Activated CD8-positive, alpha-beta T cell treated with anti-CD3 and anti-CD28 coated beads, Interleukin-2, amount 10 ng/mL, durations not matched to agents 7 days and 5 days (primary cell): ENCODE results near the gene ANKRD9. TPM values are rescaled to one million over a fixed set of nuclear protein-coding genes. Genes with fewer than 3 reads are reported as not detected.
"Not testable (repeated sequence)": the region's sequence is repeated elsewhere in the genome, so short reads cannot be mapped to it uniquely, and the experiment has no call there.

Source experiments
- ATAC-seq: fragments of 150-1000 bp; cut with Tn5 transposase; one replicate; pipeline ENCODE4 v1.10.0; 2021; ENCODE audit warnings: moderate library complexity
- CTCF ChIA-PET: fragments of 350-600 bp; sonication (Branson Sonifier 250); formaldehyde crosslinking; loops from one replicate; lab custom pipeline; 2021; ENCODE audit warnings: antibody characterized with exemption; lab: Charles Lee
- POLR2A ChIA-PET: fragments of 350-600 bp; sonication (Branson Sonifier 250); formaldehyde crosslinking; loops from one replicate; lab custom pipeline; 2021; ENCODE audit warnings: antibody characterized with exemption; lab: Charles Lee
- DNase-seq: peaks from one replicate; pipeline ENCODE4 v3.0.0-alpha.2; 2020
- H3K27ac Mint-ChIP-seq: one replicate; pipeline ENCODE4 v1.8.0; 2021; ENCODE audit warnings: mild to moderate bottlenecking, mixed read lengths
- H3K27me3 Mint-ChIP-seq: one replicate; pipeline ENCODE4 v1.8.0; 2021; ENCODE audit warnings: low read depth, mixed read lengths
- H3K36me3 Mint-ChIP-seq: one replicate; pipeline ENCODE4 v1.8.0; 2021; ENCODE audit warnings: low read depth, mixed read lengths
- H3K4me1 Mint-ChIP-seq: one replicate; pipeline ENCODE4 v1.8.0; 2021; ENCODE audit warnings: low read depth, mixed read lengths
- H3K4me3 Mint-ChIP-seq: one replicate; pipeline ENCODE4 v1.8.0; 2021; ENCODE audit warnings: mild to moderate bottlenecking, mixed read lengths
- H3K9me3 Mint-ChIP-seq: one replicate; pipeline ENCODE4 v1.8.0; 2022; ENCODE audit warnings: mixed read lengths; ENCODE audit not compliant: insufficient read depth
- total RNA-seq, 2 experiments: library from RNA; stranded (reverse); gene quantifications; one replicate each; pipeline ENCODE4 v1.2.3, GENCODE V29; 2021

The ANKRD9 gene
- total RNA-seq, 2 experiments from 2014 or later, result 9.7 to 10.0 TPM

GRCh38 chr14:102544747-102545460, 35.3 kb upstream of the ANKRD9 start:
- DNase-seq (peak; percentile 49), ATAC-seq (peak; percentile 72)
- CTCF ChIA-PET, result no interaction called here
- H3K4me1 Mint-ChIP-seq, result peaks cover 7% of the 10 kb centered on the region
- peaks cover 38% of the 10 kb centered on the region for H3K27me3 Mint-ChIP-seq
- peak overlapping the region; percentile 49 for H3K27ac Mint-ChIP-seq
- no peaks in the 10 kb centered on the region for H3K36me3 Mint-ChIP-seq
- peak overlapping the region; percentile 41 for H3K4me3 Mint-ChIP-seq
- POLR2A ChIA-PET, result no interaction called here
- H3K9me3 Mint-ChIP-seq, result no peaks in the 10 kb centered on the region

DNA sequence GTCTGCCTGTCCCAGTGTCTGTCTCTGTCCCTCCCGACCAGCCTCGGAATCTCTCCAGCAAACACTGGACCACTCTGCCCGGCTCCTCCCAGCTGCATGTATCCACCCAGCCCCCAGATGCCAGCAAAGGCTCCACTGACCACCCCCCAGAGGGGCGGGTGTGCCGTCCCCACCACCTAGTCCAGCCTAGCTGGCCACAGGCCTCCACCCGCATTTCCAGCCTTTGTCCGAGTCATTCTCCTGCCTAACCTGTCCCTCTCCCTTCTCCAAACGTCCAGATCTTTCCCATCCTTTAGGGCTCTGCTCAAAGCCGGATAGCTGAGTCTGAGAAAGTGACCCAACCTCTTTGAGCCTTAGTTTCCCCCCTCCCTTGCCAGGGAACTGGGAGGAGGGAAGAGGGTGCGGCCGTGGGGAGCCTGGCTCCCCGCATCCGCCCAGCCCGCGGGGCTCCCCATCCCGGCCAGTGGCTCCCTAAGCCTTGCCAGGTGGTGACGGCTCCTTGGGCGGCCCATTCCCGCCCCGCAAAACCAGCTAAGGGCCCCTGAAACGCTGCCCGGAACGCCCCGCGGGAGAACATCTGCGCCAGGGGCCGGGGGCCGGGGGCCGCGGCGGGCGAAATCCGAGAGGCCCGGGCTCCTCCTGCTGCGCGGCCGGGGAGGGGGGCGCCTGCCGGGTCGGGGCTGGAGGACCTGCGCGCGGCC, 34.6 kb upstream of the ANKRD9 start:
- H3K27ac Mint-ChIP-seq, result no peak overlapping the region
- no peaks in the 10 kb centered on the region for H3K36me3 Mint-ChIP-seq
- ChIA-PET CTCF (no interaction called here), POLR2A (no interaction called here)
- H3K27me3 Mint-ChIP-seq, result peaks cover 38% of the 10 kb centered on the region
- no peak overlapping the region for H3K4me3 Mint-ChIP-seq
- H3K4me1 Mint-ChIP-seq, result peaks cover 7% of the 10 kb centered on the region
- no peaks in the 10 kb centered on the region for H3K9me3 Mint-ChIP-seq
- ATAC-seq, result no peak
- DNase-seq, result no peak

DNA sequence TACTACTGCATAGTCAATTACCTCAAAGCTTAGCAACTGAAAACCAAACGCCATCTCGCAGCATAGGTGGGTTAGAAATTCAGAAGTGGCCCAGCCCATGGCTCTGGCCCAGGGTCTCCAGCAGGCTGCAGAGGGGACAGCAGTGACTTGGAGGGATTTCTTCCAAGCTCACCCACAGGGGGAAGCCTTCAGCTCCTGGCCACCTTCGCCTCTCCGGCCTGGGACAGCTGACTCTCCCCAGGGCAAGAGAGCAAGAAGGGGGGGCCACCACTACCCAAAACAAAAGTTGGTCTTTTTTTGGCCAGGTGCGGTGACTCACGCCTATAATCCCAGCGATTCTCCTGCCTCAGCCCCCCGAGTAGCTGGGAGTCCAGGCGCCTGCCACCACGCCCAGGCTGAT, 32.2 kb upstream of the ANKRD9 start:
- H3K36me3 Mint-ChIP-seq, result no peaks in the 10 kb centered on the region
- no peak overlapping the region for H3K4me3 Mint-ChIP-seq
- H3K9me3 Mint-ChIP-seq, result no peaks in the 10 kb centered on the region
- no peak for ATAC-seq
- CTCF ChIA-PET, result interaction anchor here (1.2 kb wide), 1 partner anchor 25 kb away, joined by 3 read pairs; no protein-coding TSS in a partner anchor
- peaks cover 7% of the 10 kb centered on the region for H3K4me1 Mint-ChIP-seq
- H3K27ac Mint-ChIP-seq, result no peak overlapping the region
- H3K27me3 Mint-ChIP-seq, result peaks cover 27% of the 10 kb centered on the region
- no peak for DNase-seq
- POLR2A ChIA-PET, result no interaction called here

DNA sequence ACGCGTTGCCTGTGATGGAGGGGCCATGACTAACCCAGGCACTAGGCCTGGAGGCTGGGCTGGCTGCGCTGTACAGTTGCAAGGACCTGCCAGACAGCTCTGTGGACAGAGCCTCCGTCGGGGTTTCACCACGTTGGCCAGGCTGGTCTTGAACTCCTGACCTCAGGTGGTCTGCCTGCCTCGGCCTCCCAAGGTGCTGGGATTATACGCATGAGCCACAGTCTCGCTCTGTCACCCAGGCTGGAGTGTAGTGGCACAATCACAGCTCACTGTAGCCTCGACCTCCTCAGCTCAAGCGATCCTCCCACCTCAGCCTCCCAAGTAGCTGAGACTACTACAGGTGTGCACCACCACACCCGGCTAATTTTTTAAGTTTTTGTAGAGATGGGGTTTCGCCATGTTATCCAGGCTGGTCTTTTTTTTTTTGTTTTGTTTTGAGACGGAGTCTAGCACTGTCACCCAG, 31.5 kb upstream of the ANKRD9 start:
- not testable (repeated sequence) for DNase-seq, H3K27ac Mint-ChIP-seq, H3K4me1 Mint-ChIP-seq, ATAC-seq, H3K36me3 Mint-ChIP-seq, H3K9me3 Mint-ChIP-seq, H3K4me3 Mint-ChIP-seq
- POLR2A ChIA-PET, result interaction anchor here (0.6 kb wide), 1 partner anchor 705 kb away, joined by 5 read pairs; no protein-coding TSS in a partner anchor
- peaks cover 25% of the 10 kb centered on the region for H3K27me3 Mint-ChIP-seq
- CTCF ChIA-PET, result interaction anchor here (1.2 kb wide), 1 partner anchor 25 kb away, joined by 3 read pairs; no protein-coding TSS in a partner anchor

GRCh38 chr14:102540315-102541028, 30.9 kb upstream of the ANKRD9 start:
- Mint-ChIP-seq H3K4me3 (no peak overlapping the region), H3K9me3 (no peaks in the 10 kb centered on the region), H3K4me1 (peaks cover 7% of the 10 kb centered on the region), H3K27me3 (peaks cover 20% of the 10 kb centered on the region), H3K27ac (no peak overlapping the region), H3K36me3 (no peaks in the 10 kb centered on the region)
- ATAC-seq (no peak), DNase-seq (no peak)
- ChIA-PET CTCF (no interaction called here), POLR2A (interaction anchor here (0.6 kb wide), 1 partner anchor 704 kb away, joined by 5 read pairs; no protein-coding TSS in a partner anchor)

- Mint-ChIP-seq H3K36me3 (no peaks in the 10 kb centered on the region), H3K27me3 (peaks cover 16% of the 10 kb centered on the region), H3K9me3 (no peaks in the 10 kb centered on the region), H3K4me1 (peaks cover 3% of the 10 kb centered on the region), H3K4me3 (no peak overlapping the region), H3K27ac (no peak overlapping the region)
- ChIA-PET CTCF (no interaction called here), POLR2A (no interaction called here)
- no peak for ATAC-seq
- no peak for DNase-seq
Observed at GRCh38 chr14:102539544-102540314, 30.2 kb upstream of the ANKRD9 start.

DNA sequence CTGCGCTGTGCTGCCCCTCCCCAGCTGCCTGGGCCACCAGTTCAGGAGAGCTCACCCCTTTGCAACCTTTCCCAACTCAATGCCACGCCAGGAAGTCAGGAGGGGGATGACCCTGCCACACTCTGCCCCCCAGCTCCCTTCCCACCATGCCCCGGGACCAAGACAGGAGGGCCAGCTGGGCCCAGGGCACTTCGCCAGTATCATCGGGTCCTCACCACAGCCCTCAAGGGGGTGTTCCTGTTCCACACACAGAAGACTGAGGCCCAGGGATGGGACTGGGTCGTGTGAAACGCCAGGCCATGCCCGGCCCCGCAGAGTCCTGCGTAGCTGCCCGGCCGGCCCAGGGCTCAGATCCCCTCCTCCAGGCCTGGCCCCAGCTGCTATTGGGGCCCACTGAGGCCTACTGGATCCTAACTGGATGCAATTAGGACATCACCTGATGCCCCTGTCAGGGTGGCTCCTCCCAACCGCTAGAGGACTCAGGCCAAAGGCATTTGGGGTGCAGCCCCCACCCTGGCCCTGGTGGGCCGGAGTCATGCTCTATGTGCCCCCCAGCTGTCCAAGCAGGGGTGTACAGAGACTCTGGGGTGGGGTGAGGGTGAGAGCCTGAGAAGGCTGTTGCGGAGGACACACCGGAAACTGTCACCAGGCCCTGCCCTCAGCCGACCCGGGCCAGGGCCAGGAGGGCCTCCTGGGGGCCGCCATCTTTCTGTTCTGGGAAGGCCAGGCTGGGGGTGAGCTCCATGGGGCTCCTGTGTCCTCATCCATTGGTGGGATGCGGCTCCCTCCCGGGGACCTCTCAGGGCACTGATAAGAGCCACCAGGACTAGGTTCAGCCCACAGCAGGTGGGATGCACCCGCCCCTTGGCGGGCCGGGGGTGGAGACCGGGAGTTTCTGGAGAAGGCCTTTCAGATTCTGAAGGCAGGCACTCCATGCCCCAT, 29.3 kb upstream of the ANKRD9 start:
- Mint-ChIP-seq H3K36me3 (no peaks in the 10 kb centered on the region), H3K27me3 (peaks cover 12% of the 10 kb centered on the region), H3K9me3 (no peaks in the 10 kb centered on the region), H3K4me3 (no peak overlapping the region), H3K27ac (no peak overlapping the region), H3K4me1 (no peaks in the 10 kb centered on the region)
- ATAC-seq, result no peak
- ChIA-PET POLR2A (interaction anchor here (0.6 kb wide), 1 partner anchor 798 kb away, joined by 3 read pairs; no protein-coding TSS in a partner anchor), CTCF (interaction anchor here (1.9 kb wide), 1 partner anchor 14 kb away, joined by 6 read pairs; no protein-coding TSS in a partner anchor)
- DNase-seq, result no peak

GRCh38 chr14:102537981-102538601, 28.5 kb upstream of the ANKRD9 start:
- H3K36me3 Mint-ChIP-seq, result no peaks in the 10 kb centered on the region
- no peak overlapping the region for H3K27ac Mint-ChIP-seq
- peaks cover 5% of the 10 kb centered on the region for H3K27me3 Mint-ChIP-seq
- no peak overlapping the region for H3K4me3 Mint-ChIP-seq
- ChIA-PET CTCF (interaction anchor here (1.4 to 1.9 kb wide), 2 partner anchors 9 to 13 kb away, joined by 4 to 6 read pairs; no protein-coding TSS in a partner anchor), POLR2A (no interaction called here)
- DNase-seq (no peak), ATAC-seq (no peak)
- no peaks in the 10 kb centered on the region for H3K4me1 Mint-ChIP-seq
- H3K9me3 Mint-ChIP-seq, result no peaks in the 10 kb centered on the region

DNA sequence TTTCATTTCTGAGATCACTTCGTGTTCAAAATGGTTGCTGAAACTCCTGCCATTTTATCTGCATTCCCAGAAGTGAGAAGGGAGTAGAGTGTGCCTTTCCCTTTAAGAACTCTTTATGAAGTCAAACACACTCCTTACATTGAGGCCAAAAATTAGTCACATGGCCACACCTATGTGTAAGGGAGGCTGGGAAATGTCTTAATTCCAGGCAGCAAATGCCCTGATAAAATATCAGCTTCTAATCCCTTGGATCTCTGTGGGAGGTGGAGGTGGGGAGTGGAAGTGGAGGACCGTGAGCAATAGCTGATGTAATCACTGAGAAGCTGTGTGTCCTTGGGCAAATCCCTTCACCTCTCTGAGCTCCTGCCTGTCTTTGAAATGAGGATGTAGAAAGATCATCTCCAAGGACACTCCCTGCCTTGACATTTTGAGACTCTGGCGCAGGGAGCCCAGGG, 22.7 kb upstream of the ANKRD9 start:
- no peak for ATAC-seq
- no peaks in the 10 kb centered on the region for H3K36me3 Mint-ChIP-seq
- H3K27ac Mint-ChIP-seq, result no peak overlapping the region
- POLR2A ChIA-PET, result no interaction called here
- H3K9me3 Mint-ChIP-seq, result no peaks in the 10 kb centered on the region
- no peak overlapping the region for H3K4me3 Mint-ChIP-seq
- H3K27me3 Mint-ChIP-seq, result no peaks in the 10 kb centered on the region
- peaks cover 5% of the 10 kb centered on the region for H3K4me1 Mint-ChIP-seq
- DNase-seq, result no peak
- CTCF ChIA-PET, result no interaction called here

DNA sequence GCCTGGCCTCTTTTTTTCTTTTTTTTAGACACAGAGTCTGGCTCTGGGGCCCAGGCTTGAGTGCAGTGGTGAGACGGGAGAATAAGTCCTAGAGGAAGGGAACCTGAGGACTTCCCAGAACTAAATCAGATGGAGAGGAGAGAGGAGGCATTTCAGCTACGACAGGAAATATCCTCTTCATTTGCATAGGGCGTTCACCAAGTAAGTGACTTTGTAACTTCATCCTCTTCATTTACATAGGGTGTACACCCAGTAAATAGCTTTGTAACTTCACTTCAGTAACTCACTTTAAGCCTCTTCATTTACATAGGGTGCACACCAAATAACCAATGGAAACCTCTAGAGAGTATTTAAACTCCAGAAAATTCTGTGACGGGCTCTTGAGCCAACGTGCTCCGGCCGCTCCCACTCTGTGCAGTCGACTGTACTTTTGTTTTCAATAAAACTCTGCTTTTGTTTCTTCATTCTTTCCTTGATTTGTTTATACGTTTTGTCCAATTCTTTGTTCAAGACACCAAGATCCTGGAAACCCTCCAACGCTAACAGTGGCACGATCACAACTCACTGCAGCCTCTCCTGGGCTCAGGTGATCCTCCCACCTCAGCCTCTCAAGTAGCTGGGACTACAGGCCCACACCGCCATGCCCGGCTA, 21.4 kb upstream of the ANKRD9 start:
- H3K4me1 Mint-ChIP-seq, result peaks cover 7% of the 10 kb centered on the region
- ATAC-seq (no peak), DNase-seq (no peak)
- no peaks in the 10 kb centered on the region for H3K36me3 Mint-ChIP-seq
- no peaks in the 10 kb centered on the region for H3K27me3 Mint-ChIP-seq
- CTCF ChIA-PET, result no interaction called here
- H3K27ac Mint-ChIP-seq, result no peak overlapping the region
- no peak overlapping the region for H3K4me3 Mint-ChIP-seq
- POLR2A ChIA-PET, result no interaction called here
- no peaks in the 10 kb centered on the region for H3K9me3 Mint-ChIP-seq
